HepG2 (cell line): ENCODE results near the gene TAF5. TPM values are rescaled to one million over a fixed set of nuclear protein-coding genes. Genes with fewer than 3 reads are reported as not detected.

Experiments used
- AHR ChIP-seq: IDR thresholded peaks from 2 replicates; pipeline ENCODE4 v1.6.1; 2018; ENCODE audit warnings: missing genetic modification reagents, missing compliant biosample characterization
- BORCS8-MEF2B ChIP-seq: sonication (generic); formaldehyde crosslinking; IDR thresholded peaks from 2 replicates; pipeline ENCODE4 v1.8.0; 2022; ENCODE audit warnings: mild to moderate bottlenecking, missing genetic modification reagents
- CEBPB ChIP-seq: IDR thresholded peaks from 2 replicates; pipeline ENCODE4 v1.6.1; 2011; ENCODE audit warnings: low read depth, low read length, improper control_type of control experiment, borderline replicate concordance
- CHD2 ChIP-seq: IDR thresholded peaks from 2 replicates; pipeline ENCODE4 v1.6.1; 2011; ENCODE audit warnings: low read depth, low read length, improper control_type of control experiment
- E2F5 ChIP-seq: sonication (generic); formaldehyde crosslinking; conservative IDR thresholded peaks from 2 replicates; pipeline ENCODE4 v1.4.0; 2020; ENCODE audit warnings: missing genetic modification reagents
- KDM3A ChIP-seq: IDR thresholded peaks from 2 replicates; pipeline ENCODE4 v1.6.1; 2018; ENCODE audit warnings: low read depth, missing compliant biosample characterization
- KLF16 ChIP-seq, 2 experiments: sonication (generic) in 1 of 2; formaldehyde crosslinking in 1 of 2; IDR thresholded peaks; 2 replicates each; pipeline versions ENCODE4 v1.6.1 to v1.8.0; 2016 to 2023; ENCODE audit warnings: missing genetic modification reagents in 2 of 2, missing compliant biosample characterization in 1 of 2
- KLF9 ChIP-seq: IDR thresholded peaks from 2 replicates; pipeline ENCODE4 v1.6.1; 2016; ENCODE audit warnings: low read depth
- MBD4 ChIP-seq: IDR thresholded peaks from 2 replicates; pipeline ENCODE4 v1.6.1; 2012; ENCODE audit warnings: low read length, inconsistent platforms, borderline replicate concordance
- MTF1 ChIP-seq: sonication (generic); formaldehyde crosslinking; IDR thresholded peaks from 2 replicates; pipeline ENCODE4 v1.5.0; 2020; ENCODE audit warnings: missing genetic modification reagents
- PHF5A ChIP-seq: IDR thresholded peaks from one replicate; pipeline ENCODE4 v1.6.1; 2018; ENCODE audit warnings: low read depth, missing genetic modification reagents; ENCODE audit not compliant: unreplicated experiment
- SKIL ChIP-seq: sonication (generic); formaldehyde crosslinking; IDR thresholded peaks from 2 replicates; pipeline ENCODE4 v1.8.0; 2022; ENCODE audit warnings: missing genetic modification reagents, mild to moderate bottlenecking, moderate library complexity, borderline replicate concordance
- SNAI1 ChIP-seq: sonication (generic); formaldehyde crosslinking; IDR thresholded peaks from 2 replicates; pipeline ENCODE4 v1.5.0; 2020; ENCODE audit warnings: mild to moderate bottlenecking, missing genetic modification reagents, borderline replicate concordance
- SP140L ChIP-seq: sonication (generic); formaldehyde crosslinking; IDR thresholded peaks from 2 replicates; pipeline ENCODE4 v1.4.0; 2020; ENCODE audit warnings: missing genetic modification reagents, borderline replicate concordance
- ZFP62 ChIP-seq: sonication (generic); formaldehyde crosslinking; IDR thresholded peaks from 2 replicates; pipeline ENCODE4 v1.4.0; 2020; ENCODE audit warnings: missing genetic modification reagents
- ZMYM3 ChIP-seq: sonication (generic); formaldehyde crosslinking; IDR thresholded peaks from 2 replicates; pipeline ENCODE4 v1.5.1; 2020; ENCODE audit warnings: mild to moderate bottlenecking, missing genetic modification reagents
- ZMYM4 ChIP-seq: sonication (generic); formaldehyde crosslinking; IDR thresholded peaks from 2 replicates; pipeline ENCODE4 v1.8.1; 2023; ENCODE audit warnings: mild to moderate bottlenecking, missing genetic modification reagents
- ZNF33A ChIP-seq: sonication (generic); formaldehyde crosslinking; IDR thresholded peaks from 2 replicates; pipeline ENCODE4 v1.5.1; 2020; ENCODE audit warnings: missing genetic modification reagents, mild to moderate bottlenecking, moderate library complexity, borderline replicate concordance
- ZNF382 ChIP-seq: sonication (generic); formaldehyde crosslinking; IDR thresholded peaks from 2 replicates; pipeline ENCODE4 v1.5.0; 2020; ENCODE audit warnings: missing genetic modification reagents, mild to moderate bottlenecking, borderline replicate concordance
- ZNF441 ChIP-seq: sonication (generic); formaldehyde crosslinking; IDR thresholded peaks from 2 replicates; pipeline ENCODE4 v1.7.0; 2021; ENCODE audit warnings: missing genetic modification reagents, borderline replicate concordance
- ZNF510 ChIP-seq: sonication (generic); formaldehyde crosslinking; IDR thresholded peaks from 2 replicates; pipeline ENCODE4 v1.4.0; 2020; ENCODE audit warnings: low read depth, mild to moderate bottlenecking, missing genetic modification reagents
- ZNF766 ChIP-seq: sonication (generic); formaldehyde crosslinking; IDR thresholded peaks from 2 replicates; pipeline ENCODE4 v1.5.0; 2020; ENCODE audit warnings: missing genetic modification reagents, borderline replicate concordance
- ZSCAN20 ChIP-seq: sonication (generic); formaldehyde crosslinking; IDR thresholded peaks from 2 replicates; pipeline ENCODE4 v1.4.0; 2020; ENCODE audit warnings: missing genetic modification reagents, mild to moderate bottlenecking, borderline replicate concordance
- polyA plus RNA-seq, 8 experiments: library from polyadenylated mRNA; depleted of rRNA in 3 of 8; stranded (reverse) in 7 of 8; unstranded in 1 of 8; fragments of >200 nt; fragmentation: Illumina TruSeq in 4 of 8; extraction: Trizol in 4 of 8; gene quantifications; 2 replicates each; pipeline versions ENCODE4 v1.2.1 to v1.2.3, GENCODE V29; 2011 to 2016; ENCODE audit warnings: low read depth in 4 of 8, missing spikeins in 1 of 8, mixed read lengths in 1 of 8; ENCODE audit not compliant: insufficient read depth in 1 of 8
- total RNA-seq, 5 experiments: library from RNA; depleted of rRNA; stranded (reverse); fragments of >200 nt; fragmentation: Illumina TruSeq; extraction: Trizol; gene quantifications; 2 replicates each; pipeline ENCODE4 v1.2.3, GENCODE V29; 2016; ENCODE audit warnings: low read depth in 1 of 5

TAF5 gene
- total and polyA plus RNA-seq, 2 of the 13 experiments (the other 11 are each of a cell fraction or from before 2014, with no cell fraction given) = 3.8 to 8.7 TPM

GRCh38 chr10:103396067-103396788, 28.5 kb downstream of the TAF5 start, which contains the start of the genes ATP5MK and PDCD11 (continued):
- no peak for TF ChIP-seq ZNF382 (CRISPR knock-in tag)
- no peak for TF ChIP-seq MBD4
- no peak for TF ChIP-seq ZNF33A (CRISPR knock-in tag)
- TF ChIP-seq E2F5 (CRISPR knock-in tag) = 0 out of 2 replicates have a peak, but pooled peaks have one; percentile 16
- no peak for TF ChIP-seq MTF1 (CRISPR knock-in tag)
- TF ChIP-seq AHR (CRISPR knock-in tag) = no peak; the same call in 1 of the 2 replicates
- no peak for TF ChIP-seq ZMYM3 (CRISPR knock-in tag)
- TF ChIP-seq CHD2 = no peak
- no peak for TF ChIP-seq KLF9 (CRISPR knock-in tag)
- TF ChIP-seq CEBPB = no peak
- no peak for TF ChIP-seq ZNF510 (CRISPR knock-in tag)
- TF ChIP-seq SP140L = no peak
- no peak for TF ChIP-seq SNAI1 (CRISPR knock-in tag)
- 0 out of 2 replicates have a peak, but pooled peaks have one; percentile 76 for TF ChIP-seq ZNF766 (CRISPR knock-in tag)
- TF ChIP-seq ZFP62 = no peak
- no peak for TF ChIP-seq PHF5A (CRISPR knock-in tag)
- TF ChIP-seq KLF16 (CRISPR knock-in tag; IDR thresholded peaks at IDR 0.05) = peak in 1 of 2 experiments; percentile 87; a peak in 2 of 4 replicates
- TF ChIP-seq KDM3A = no peak
- peak; percentile 90; the same call in 1 of the 2 replicates for TF ChIP-seq BORCS8-MEF2B (CRISPR knock-in tag)
- TF ChIP-seq ZMYM4 (CRISPR knock-in tag) = peak; percentile 85; the same call in 1 of the 2 replicates
- no peak for TF ChIP-seq SKIL
- no peak for TF ChIP-seq ZSCAN20 (CRISPR knock-in tag)
- no peak for TF ChIP-seq ZNF441
